ENCODE measurements around the gene SEZ6L2. TPM values are rescaled to one million over a fixed set of nuclear protein-coding genes. Genes with fewer than 3 reads are reported as not detected.

SEZ6L2 gene
- total and polyA plus RNA-seq, 2 of the 13 experiments (the other 11 are each of a cell fraction or from before 2014, with no cell fraction given), result 14.9 to 16.9 TPM

DNA sequence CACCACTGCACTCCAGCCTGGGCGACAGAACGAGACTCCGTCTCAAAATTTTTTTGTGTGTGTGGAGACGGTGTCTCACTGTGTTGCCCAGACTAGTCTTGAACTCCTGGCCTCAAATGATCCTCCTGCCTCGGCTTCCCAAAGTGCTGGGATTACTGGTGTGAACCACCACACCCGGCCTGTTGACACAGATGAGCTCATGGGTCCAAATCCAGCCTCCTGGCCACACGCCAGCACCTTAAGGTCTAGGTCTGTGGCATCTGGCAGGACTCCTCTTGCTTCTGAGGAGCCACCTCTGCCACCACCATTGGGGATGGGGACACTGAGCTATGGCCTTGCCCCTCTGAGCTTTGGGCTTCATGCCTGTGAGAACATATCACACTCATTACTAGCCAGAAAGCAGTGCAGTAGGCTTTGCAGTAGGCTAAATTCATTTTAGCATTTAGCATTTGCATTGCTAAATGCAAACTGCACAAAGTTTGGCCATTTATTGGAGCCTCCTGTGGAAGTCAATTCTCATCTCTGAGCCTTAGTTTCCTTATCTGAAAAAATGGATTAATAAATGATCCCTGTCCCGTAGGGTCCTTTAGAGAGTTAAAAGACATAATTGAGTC lies 30.8 kb downstream of the SEZ6L2 start:
- no peaks in the 10 kb centered on the region for H4K20me1 ChIP-seq (ENCODE audit: insufficient read depth, low read length)
- in situ Hi-C loops (cut with HindIII; ENCODE audit: extremely low pct_ligation_motif_present, low pct_unique_long_range_greater_than_20kb) (loop anchor here (10.0 kb wide), 1 partner anchor 136 kb away; no protein-coding TSS in a partner anchor), intact Hi-C loops (cut with micrococcal nuclease; ENCODE audit: unreplicated experiment) (no loop called here)
- ATAC-seq (no peak), DNase-seq (ENCODE audit: low spot score) (no peak), FAIRE-seq (no peak)
- H3K4me2 ChIP-seq (ENCODE audit: low read depth, low read length), result no peak overlapping the region
- H3K27me3 ChIP-seq (ENCODE audit: control insufficient read depth in 1 of 2, insufficient read depth in 2 of 2, low read length in 2 of 2), result no peaks in the 10 kb centered on the region
- ChIA-PET POLR2A (interaction anchor here (0.7 to 1.4 kb wide), 3 partner anchors 10 to 32 kb away, joined by 3 to 12 read pairs (median 6); partner anchors contain the start of genes ASPHD1 and SEZ6L2), CTCF (ENCODE audit: low intra/inter-chr PET ratio, low total read pairs) (no interaction called here)
- BruUV-seq (replicated peaks), result no TSS peak
- no peak overlapping the region for H3K27ac ChIP-seq (ENCODE audit: extremely low read length, insufficient read depth, low read length)
- H3K9ac ChIP-seq (ENCODE audit: insufficient read depth, low read depth, low read length), result no peak overlapping the region
- H3K9me3 ChIP-seq (ENCODE audit: low read length), result no peaks in the 10 kb centered on the region
- 51% methylated on average over 8 of the region's 8 CpGs for WGBS (ENCODE audit: low lambda C conversion rate)
- no peak overlapping the region for H3K4me3 ChIP-seq (replicated peaks in 1 of 3; ENCODE audit: insufficient read depth in 1 of 3, low read depth in 2 of 3, low read length in 3 of 3)
- peaks cover 21% of the 10 kb centered on the region for H3K4me1 ChIP-seq (ENCODE audit: insufficient read depth, low read length)
- no peak overlapping the region for H2AFZ ChIP-seq (ENCODE audit: low read length)
- H3K79me2 ChIP-seq (ENCODE audit: insufficient read depth, low read length), result no peaks in the 10 kb centered on the region
- no peaks in the 10 kb centered on the region; a peak in 2 of 5 replicates for H3K36me3 ChIP-seq (replicated peaks in 1 of 2; ENCODE audit: control insufficient read depth in 1 of 2, insufficient read depth in 2 of 2, low read length in 2 of 2)
- TF ChIP-seq, protein P1, sequence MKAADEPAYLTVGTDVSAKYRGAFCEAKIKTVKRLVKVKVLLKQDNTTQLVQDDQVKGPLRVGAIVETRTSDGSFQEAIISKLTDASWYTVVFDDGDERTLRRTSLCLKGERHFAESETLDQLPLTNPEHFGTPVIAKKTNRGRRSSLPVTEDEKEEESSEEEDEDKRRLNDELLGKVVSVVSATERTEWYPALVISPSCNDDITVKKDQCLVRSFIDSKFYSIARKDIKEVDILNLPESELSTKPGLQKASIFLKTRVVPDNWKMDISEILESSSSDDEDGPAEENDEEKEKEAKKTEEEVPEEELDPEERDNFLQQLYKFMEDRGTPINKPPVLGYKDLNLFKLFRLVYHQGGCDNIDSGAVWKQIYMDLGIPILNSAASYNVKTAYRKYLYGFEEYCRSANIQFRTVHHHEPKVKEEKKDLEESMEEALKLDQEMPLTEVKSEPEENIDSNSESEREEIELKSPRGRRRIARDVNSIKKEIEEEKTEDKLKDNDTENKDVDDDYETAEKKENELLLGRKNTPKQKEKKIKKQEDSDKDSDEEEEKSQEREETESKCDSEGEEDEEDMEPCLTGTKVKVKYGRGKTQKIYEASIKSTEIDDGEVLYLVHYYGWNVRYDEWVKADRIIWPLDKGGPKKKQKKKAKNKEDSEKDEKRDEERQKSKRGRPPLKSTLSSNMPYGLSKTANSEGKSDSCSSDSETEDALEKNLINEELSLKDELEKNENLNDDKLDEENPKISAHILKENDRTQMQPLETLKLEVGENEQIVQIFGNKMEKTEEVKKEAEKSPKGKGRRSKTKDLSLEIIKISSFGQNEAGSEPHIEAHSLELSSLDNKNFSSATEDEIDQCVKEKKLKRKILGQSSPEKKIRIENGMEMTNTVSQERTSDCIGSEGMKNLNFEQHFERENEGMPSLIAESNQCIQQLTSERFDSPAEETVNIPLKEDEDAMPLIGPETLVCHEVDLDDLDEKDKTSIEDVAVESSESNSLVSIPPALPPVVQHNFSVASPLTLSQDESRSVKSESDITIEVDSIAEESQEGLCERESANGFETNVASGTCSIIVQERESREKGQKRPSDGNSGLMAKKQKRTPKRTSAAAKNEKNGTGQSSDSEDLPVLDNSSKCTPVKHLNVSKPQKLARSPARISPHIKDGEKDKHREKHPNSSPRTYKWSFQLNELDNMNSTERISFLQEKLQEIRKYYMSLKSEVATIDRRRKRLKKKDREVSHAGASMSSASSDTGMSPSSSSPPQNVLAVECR (CRISPR knock-in tag; IDR thresholded peaks at IDR 0.05; ENCODE audit: borderline replicate concordance), result 0 out of 2 replicates have a peak, but pooled peaks have one; percentile 20
- TF ChIP-seq POLR2AphosphoS2 (IDR thresholded peaks at IDR 0.05; ENCODE audit: low read depth, low read length) (no peak), ZNF460 (CRISPR knock-in tag; IDR thresholded peaks at IDR 0.05; ENCODE audit: borderline replicate concordance) (peak; percentile 33; the same call in 1 of the 2 replicates), FOXA1 (IDR thresholded peaks at IDR 0.05) (no peak), FOXA1 (CRISPR knock-in tag; IDR thresholded peaks at IDR 0.05) (0 out of 2 replicates have a peak, but pooled peaks have one; percentile 30)
- TF ChIP-seq, protein P2, sequence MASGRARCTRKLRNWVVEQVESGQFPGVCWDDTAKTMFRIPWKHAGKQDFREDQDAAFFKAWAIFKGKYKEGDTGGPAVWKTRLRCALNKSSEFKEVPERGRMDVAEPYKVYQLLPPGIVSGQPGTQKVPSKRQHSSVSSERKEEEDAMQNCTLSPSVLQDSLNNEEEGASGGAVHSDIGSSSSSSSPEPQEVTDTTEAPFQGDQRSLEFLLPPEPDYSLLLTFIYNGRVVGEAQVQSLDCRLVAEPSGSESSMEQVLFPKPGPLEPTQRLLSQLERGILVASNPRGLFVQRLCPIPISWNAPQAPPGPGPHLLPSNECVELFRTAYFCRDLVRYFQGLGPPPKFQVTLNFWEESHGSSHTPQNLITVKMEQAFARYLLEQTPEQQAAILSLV (CRISPR knock-in tag; IDR thresholded peaks at IDR 0.05; ENCODE audit: borderline replicate concordance), result no peak
- TF ChIP-seq, protein P3, sequence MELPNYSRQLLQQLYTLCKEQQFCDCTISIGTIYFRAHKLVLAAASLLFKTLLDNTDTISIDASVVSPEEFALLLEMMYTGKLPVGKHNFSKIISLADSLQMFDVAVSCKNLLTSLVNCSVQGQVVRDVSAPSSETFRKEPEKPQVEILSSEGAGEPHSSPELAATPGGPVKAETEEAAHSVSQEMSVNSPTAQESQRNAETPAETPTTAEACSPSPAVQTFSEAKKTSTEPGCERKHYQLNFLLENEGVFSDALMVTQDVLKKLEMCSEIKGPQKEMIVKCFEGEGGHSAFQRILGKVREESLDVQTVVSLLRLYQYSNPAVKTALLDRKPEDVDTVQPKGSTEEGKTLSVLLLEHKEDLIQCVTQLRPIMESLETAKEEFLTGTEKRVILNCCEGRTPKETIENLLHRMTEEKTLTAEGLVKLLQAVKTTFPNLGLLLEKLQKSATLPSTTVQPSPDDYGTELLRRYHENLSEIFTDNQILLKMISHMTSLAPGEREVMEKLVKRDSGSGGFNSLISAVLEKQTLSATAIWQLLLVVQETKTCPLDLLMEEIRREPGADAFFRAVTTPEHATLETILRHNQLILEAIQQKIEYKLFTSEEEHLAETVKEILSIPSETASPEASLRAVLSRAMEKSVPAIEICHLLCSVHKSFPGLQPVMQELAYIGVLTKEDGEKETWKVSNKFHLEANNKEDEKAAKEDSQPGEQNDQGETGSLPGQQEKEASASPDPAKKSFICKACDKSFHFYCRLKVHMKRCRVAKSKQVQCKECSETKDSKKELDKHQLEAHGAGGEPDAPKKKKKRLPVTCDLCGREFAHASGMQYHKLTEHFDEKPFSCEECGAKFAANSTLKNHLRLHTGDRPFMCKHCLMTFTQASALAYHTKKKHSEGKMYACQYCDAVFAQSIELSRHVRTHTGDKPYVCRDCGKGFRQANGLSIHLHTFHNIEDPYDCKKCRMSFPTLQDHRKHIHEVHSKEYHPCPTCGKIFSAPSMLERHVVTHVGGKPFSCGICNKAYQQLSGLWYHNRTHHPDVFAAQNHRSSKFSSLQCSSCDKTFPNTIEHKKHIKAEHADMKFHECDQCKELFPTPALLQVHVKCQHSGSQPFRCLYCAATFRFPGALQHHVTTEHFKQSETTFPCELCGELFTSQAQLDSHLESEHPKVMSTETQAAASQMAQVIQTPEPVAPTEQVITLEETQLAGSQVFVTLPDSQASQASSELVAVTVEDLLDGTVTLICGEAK (IDR thresholded peaks at IDR 0.05), result no peak
- TF ChIP-seq, protein P3 (CRISPR knock-in tag; IDR thresholded peaks at IDR 0.05), result no peak

All from HepG2 (cell line).